Upper lobe of left lung (tissue), 6 donors: ENCODE measurements around the gene TMEM132D. TPM values are rescaled to one million over a fixed set of nuclear protein-coding genes. Genes with fewer than 3 reads are reported as not detected.
A peak's percentile ranks its signal among the peaks of the same experiment; 100 is the strongest.

ENCODE experiments used
- ATAC-seq, 2 donors: fragments of 200-7000 bp; cut with Tn5 transposase; one replicate each; pipeline ENCODE4 v1.9.1; 2022; ENCODE audit warnings: mild to moderate bottlenecking in 2 of 2, moderate library complexity in 2 of 2; ENCODE audit not compliant: low FRiP score in 2 of 2
- DNase-seq, 2 donors: peaks; one replicate each; pipeline ENCODE4 v3.0.0-alpha.2; 2019 to 2020
- H3K27ac ChIP-seq, 4 donors: fragments of 200-600 bp; sonication (generic); one replicate each; pipeline ENCODE4 v1.5.1; 2016 to 2019
- H3K27me3 ChIP-seq, 4 donors: fragments of 200-600 bp; sonication (generic); one replicate each; pipeline ENCODE4 v1.5.1; 2017 to 2019
- H3K36me3 ChIP-seq, 4 donors: fragments of 200-600 bp; sonication (generic); one replicate each; pipeline ENCODE4 v1.5.1; 2016 to 2019
- H3K4me1 ChIP-seq, 4 donors: fragments of 200-600 bp; sonication (generic); one replicate each; pipeline ENCODE4 v1.5.1; 2018 to 2019
- H3K4me3 ChIP-seq, 4 donors: fragments of 200-600 bp; sonication (generic); one replicate each; pipeline ENCODE4 v1.5.1; 2017 to 2019; ENCODE audit warnings: mild to moderate bottlenecking in 2 of 4, moderate library complexity in 1 of 4
- H3K9me3 ChIP-seq, 4 donors: fragments of 200-600 bp; sonication (generic); one replicate each; pipeline ENCODE4 v1.5.1; 2018 to 2019
- EP300 ChIP-seq, 4 donors: sonication (generic); formaldehyde crosslinking; IDR thresholded peaks; one replicate each; pipeline ENCODE4 v1.5.1; 2017; ENCODE audit warnings: antibody characterized with exemption in 4 of 4, control low read depth in 2 of 4
- POLR2A ChIP-seq, 4 donors: fragments of 450-650 bp; IDR thresholded peaks; one replicate each; pipeline ENCODE4 v1.5.1; 2016 to 2017; ENCODE audit warnings: antibody characterized with exemption in 4 of 4, mild to moderate bottlenecking in 2 of 4
- POLR2AphosphoS5 ChIP-seq, 2 donors: sonication (generic); formaldehyde crosslinking; IDR thresholded peaks; one replicate each; pipeline ENCODE4 v1.5.1; 2017; ENCODE audit warnings: antibody characterized with exemption in 2 of 2
- WGBS, 2 donors: methylation state at CpG; one replicate each; pipeline ENCODE4 v1.1.5; 2017 to 2018; 5-methylcytosine and 5-hydroxymethylcytosine counted together
- total RNA-seq, 6 donors: library from RNA; depleted of rRNA in 4 of 6; stranded (reverse); fragments of >200 nt in 4 of 6; gene quantifications; one replicate each; pipeline versions ENCODE4 v1.1.0 to v1.2.1, GENCODE V29; 2016 to 2021
- TF ChIP-seq, protein P1 (sequence below), 6 experiments: fragments of 450-650 bp in 4 of 6; fragments of 200-600 bp in 2 of 6; sonication (generic) in 2 of 6; IDR thresholded peaks; one replicate each; pipeline ENCODE4 v1.5.1; 2016 to 2019; ENCODE audit warnings: antibody characterized with exemption in 6 of 6
- donor health status: DM: no; HTN: no; CAD: no; lungs with moderate emphysema.
- donor health status: DM: no; HTN: yes; CAD: no; lungs with severe emphysema.

TMEM132D gene
- total RNA-seq, 6 donors from 2014 or later = 0.30 to 1.0 (median 0.79) TPM; not detected in 1

DNA sequence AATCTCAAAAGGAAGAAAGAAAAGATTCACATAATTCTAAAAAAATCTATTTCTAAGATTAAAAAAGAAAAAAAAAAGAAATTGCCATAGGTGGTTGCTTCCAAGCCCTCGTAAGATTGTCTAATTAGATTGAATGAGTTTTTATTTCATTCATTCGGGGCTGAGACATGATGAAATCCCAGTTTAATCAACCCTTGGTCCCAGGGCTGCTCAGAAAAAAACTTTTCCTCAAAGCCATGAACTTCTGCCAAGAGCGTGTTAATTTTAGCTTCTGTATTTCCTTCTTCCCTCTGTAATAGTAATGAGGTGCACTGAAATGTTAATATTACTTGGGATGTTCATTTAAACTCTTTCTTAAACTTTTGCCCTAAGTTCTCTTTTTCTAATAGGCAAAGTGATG lies 62.6 kb downstream of the TMEM132D start:
- 50 to 61% methylated on average over 3 of the region's 3 CpGs for WGBS, 2 donors
- ATAC-seq (no peak), DNase-seq (no peak)
- TF ChIP-seq POLR2AphosphoS5 (IDR thresholded peaks at IDR 0.05) = no peak
- no peak for TF ChIP-seq EP300 (IDR thresholded peaks at IDR 0.05)
- no peak for TF ChIP-seq POLR2A (IDR thresholded peaks at IDR 0.05)
- TF ChIP-seq, protein P1, sequence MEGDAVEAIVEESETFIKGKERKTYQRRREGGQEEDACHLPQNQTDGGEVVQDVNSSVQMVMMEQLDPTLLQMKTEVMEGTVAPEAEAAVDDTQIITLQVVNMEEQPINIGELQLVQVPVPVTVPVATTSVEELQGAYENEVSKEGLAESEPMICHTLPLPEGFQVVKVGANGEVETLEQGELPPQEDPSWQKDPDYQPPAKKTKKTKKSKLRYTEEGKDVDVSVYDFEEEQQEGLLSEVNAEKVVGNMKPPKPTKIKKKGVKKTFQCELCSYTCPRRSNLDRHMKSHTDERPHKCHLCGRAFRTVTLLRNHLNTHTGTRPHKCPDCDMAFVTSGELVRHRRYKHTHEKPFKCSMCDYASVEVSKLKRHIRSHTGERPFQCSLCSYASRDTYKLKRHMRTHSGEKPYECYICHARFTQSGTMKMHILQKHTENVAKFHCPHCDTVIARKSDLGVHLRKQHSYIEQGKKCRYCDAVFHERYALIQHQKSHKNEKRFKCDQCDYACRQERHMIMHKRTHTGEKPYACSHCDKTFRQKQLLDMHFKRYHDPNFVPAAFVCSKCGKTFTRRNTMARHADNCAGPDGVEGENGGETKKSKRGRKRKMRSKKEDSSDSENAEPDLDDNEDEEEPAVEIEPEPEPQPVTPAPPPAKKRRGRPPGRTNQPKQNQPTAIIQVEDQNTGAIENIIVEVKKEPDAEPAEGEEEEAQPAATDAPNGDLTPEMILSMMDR (IDR thresholded peaks at IDR 0.05) = no peak
- Histone ChIP-seq H3K36me3 (no peaks in the 10 kb centered on the region), H3K27me3 (no peaks in the 10 kb centered on the region), H3K4me1 (no peaks in the 10 kb centered on the region), H3K4me3 (no peak overlapping the region), H3K27ac (no peak overlapping the region), H3K9me3 (no peaks in the 10 kb centered on the region)

DNA sequence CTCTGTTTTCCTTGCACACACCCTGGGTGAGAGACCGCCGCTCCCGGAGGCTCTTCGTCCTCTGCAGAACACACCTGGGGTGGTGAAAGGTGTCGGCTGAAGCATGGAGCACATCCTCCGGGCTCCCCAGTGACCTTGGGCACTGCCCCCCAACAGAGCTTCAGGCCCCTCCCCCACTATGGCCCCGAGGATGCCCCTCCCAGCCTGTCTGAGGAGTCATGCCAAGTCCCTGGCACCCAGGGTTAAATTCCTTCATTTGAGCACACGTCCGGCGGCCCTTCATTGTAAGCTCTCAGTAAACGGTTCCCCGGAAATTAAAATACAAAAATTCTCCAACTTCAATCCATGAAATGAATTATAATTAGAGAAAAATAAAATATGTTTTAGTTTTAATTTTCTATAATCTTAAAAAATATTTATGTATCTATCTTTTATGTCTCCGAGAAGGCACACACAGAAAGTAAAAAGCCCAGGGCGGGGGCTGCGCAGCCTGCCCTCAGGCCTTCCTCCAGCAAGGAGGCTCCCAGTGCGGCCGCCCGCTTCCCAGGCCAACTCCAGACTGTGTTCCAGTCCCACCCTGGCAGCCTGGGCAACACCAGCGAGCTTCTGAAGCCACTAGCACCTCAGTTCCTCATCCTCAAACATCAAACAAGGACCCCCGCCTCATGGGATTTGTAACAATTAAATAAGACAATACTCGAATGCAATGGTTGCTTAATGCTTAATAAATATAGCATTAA lies 63.5 kb downstream of the TMEM132D start:
- no peaks in the 10 kb centered on the region for H3K4me1 ChIP-seq
- H3K27ac ChIP-seq = no peak overlapping the region
- no peaks in the 10 kb centered on the region for H3K9me3 ChIP-seq
- no peaks in the 10 kb centered on the region for H3K36me3 ChIP-seq
- 75 to 79% methylated on average over 21 of the region's 21 CpGs for WGBS, 2 donors
- no peaks in the 10 kb centered on the region for H3K27me3 ChIP-seq
- ATAC-seq (no peak), DNase-seq (peak in 1 of 2 donors; percentile 56)
- H3K4me3 ChIP-seq = no peak overlapping the region
- TF ChIP-seq EP300 (IDR thresholded peaks at IDR 0.05) (no peak), POLR2AphosphoS5 (IDR thresholded peaks at IDR 0.05) (no peak)
- TF ChIP-seq, protein P1 (IDR thresholded peaks at IDR 0.05) = no peak

DNA sequence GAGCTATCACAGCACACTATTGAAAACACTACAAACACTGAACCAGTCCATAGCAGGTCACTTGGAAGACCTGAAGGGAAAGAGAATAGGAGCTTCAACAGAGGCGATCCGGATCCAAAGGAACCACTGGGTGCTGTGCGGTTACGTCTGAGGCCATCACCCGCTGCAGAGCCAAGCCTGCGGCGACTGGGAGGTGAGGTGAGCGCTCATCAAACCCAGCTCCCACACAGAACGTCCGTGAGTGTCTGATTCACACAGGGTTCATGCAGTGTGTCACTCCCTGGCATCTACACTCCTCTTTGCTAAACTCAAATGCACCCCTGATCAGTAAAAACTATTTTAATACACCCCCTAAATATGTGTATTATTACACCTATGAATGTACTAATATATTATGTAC lies 64.1 kb downstream of the TMEM132D start:
- 91 to 93% methylated on average over 10 of the region's 10 CpGs for WGBS, 2 donors
- no peaks in the 10 kb centered on the region for H3K4me1 ChIP-seq
- no peaks in the 10 kb centered on the region for H3K27me3 ChIP-seq
- DNase-seq (no peak), ATAC-seq (no peak)
- no peaks in the 10 kb centered on the region for H3K36me3 ChIP-seq
- no peak overlapping the region for H3K27ac ChIP-seq
- H3K4me3 ChIP-seq = no peak overlapping the region
- no peaks in the 10 kb centered on the region for H3K9me3 ChIP-seq
- TF ChIP-seq, protein P1 (IDR thresholded peaks at IDR 0.05) = no peak
- TF ChIP-seq POLR2A (IDR thresholded peaks at IDR 0.05) = no peak
- no peak for TF ChIP-seq POLR2AphosphoS5 (IDR thresholded peaks at IDR 0.05)
- no peak for TF ChIP-seq EP300 (IDR thresholded peaks at IDR 0.05)

DNA sequence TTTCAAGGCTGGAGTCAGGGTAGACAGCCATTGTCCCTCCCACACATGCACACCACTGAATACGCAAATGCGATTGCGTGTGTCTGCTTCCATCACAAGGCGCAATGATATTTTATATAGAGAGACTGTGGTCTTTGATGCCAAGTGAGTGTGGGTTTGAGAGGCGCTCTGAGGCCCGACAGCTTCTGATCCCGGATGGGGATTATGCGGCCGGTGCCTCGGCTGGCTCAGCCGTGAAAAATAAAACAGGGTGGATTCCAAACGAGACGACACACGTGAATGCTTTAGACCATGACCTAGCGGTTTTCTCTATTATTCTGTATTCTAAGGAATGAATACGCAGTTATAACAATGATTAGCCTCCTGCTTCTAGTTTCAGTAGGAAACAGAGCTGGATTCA lies 72.5 kb downstream of the TMEM132D start:
- Histone ChIP-seq H3K27me3 (no peaks in the 10 kb centered on the region), H3K27ac (no peak overlapping the region), H3K9me3 (no peaks in the 10 kb centered on the region), H3K36me3 (no peaks in the 10 kb centered on the region), H3K4me3 (no peak overlapping the region), H3K4me1 (no peaks in the 10 kb centered on the region)
- TF ChIP-seq POLR2A (IDR thresholded peaks at IDR 0.05) (no peak), EP300 (IDR thresholded peaks at IDR 0.05) (no peak), POLR2AphosphoS5 (IDR thresholded peaks at IDR 0.05) (no peak)
- WGBS, 2 donors = 86 to 87% methylated on average over 16 of the region's 16 CpGs
- DNase-seq (no peak), ATAC-seq (no peak)

DNA sequence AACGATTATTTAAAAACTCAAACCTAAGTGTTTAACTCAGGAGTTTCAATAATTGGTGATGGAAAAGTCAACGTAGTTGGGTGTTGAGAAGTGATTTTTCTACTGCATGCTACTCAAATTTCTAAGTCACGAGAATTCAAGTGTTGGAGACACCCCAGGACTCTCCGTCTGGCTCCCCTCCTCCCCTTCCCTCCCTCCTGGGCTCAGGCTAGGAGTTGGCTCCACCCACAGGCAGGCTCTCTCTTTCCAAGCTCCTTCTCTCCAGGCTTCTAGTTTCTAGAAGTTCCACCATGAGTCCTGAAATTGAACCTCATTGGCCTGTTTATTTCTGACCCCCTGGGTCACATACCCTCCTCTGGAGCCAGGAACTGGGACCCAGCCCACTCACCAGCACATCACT lies 73.0 kb downstream of the TMEM132D start:
- Histone ChIP-seq H3K9me3 (no peaks in the 10 kb centered on the region), H3K36me3 (no peaks in the 10 kb centered on the region), H3K27ac (no peak overlapping the region), H3K4me3 (no peak overlapping the region), H3K4me1 (no peaks in the 10 kb centered on the region), H3K27me3 (no peaks in the 10 kb centered on the region)
- ATAC-seq (no peak), DNase-seq (no peak)
- TF ChIP-seq EP300 (IDR thresholded peaks at IDR 0.05) = no peak
- TF ChIP-seq, protein P1 (IDR thresholded peaks at IDR 0.05) = no peak
- no peak for TF ChIP-seq POLR2AphosphoS5 (IDR thresholded peaks at IDR 0.05)
- no peak for TF ChIP-seq POLR2A (IDR thresholded peaks at IDR 0.05)
- 16 to 35% methylated on average over 4 of the region's 4 CpGs for WGBS, 2 donors
